Activated gamma-delta T cell (primary cell): ENCODE results near the gene MAD1L1.

Experiments used
- DNase-seq: peaks from one replicate; lab custom pipeline; 2025; lab: John Stamatoyannopoulos, UW

The MAD1L1 gene

DNA sequence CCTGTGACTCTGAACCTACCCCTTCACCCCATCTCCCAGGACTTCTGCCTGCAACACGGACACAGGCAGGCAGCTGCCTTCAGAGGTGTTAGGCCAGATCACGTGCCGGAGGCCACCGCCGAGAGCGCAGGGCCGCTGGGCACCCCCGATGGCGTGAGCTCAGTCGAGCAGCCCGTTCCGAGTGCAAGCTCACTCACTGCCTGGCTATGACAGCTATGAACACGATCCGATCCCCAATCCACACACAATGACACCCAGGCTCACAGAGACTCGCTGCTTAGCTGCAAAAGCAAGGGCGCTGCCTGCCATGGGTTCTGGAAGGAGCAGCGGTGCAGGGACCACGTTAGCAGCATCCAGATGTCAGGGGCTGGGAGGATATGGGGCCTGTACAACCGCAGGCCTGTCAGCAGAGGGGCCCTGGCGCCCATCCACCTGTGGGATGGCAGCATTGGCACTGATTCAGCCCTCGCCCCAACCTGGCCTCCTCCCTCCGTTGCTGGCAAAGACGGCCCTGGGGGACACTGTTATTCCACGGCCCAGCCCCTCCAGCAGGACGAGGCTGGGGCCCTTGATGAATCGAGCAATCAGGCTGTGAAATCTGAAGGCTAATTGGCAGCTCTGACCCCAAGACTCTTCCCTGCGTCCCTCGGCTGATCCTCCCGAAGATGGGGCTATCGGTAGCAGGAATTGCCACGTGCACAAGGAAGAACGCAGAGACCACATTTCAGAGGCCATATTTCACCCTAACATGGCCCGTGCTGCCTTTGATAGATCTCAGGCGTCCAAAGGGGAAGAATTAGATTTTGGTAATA is 332.6 kb downstream of the MAD1L1 start:
- DNase-seq = no peak

DNA sequence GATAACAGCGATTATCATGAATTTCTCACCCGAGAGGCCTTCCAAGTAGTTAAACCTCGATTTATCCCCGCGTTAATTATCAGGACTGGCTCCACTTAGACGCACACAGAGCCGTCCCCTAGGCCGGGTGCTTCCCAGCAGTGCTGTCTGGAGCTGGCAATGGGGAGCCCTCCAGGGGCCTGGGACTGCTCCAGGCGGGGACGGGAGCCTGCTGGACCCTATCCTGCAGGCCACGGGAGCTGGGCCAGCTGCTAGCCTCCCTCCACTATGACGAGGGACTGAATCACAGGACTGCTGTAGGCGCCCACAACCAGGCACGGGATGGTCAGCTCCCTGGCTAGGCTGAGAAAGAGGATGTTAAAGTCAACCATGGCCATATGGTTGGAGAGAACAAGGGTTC is 333.5 kb downstream of the MAD1L1 start:
- DNase-seq = no peak

DNA sequence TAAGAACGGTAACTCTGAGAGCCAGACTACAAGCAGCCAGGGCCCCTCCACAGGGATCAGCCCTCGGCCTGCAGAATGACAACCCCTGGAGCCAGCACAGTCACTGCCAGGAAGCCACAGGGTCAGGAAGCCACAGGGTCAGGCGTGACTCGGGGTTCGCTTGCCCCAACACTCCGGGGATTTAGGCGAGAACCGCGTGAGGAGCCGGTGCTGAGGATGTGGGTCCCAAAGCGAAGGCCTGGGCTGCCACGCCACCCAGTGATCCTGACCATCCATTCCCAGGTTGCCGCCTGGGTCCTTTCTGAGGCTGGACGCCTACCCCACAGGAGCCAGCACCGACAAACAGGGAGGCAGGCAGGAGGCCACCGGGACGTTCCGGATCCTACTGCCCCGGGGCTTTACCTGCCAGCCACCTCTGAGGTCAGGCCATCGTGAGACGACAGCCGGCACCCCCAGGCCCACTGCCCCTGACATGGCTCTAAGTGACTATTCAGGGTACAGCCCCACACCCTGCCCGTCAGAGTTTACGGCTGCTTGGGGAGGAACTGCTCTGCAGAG is 334.0 kb downstream of the MAD1L1 start:
- no peak for DNase-seq

DNA sequence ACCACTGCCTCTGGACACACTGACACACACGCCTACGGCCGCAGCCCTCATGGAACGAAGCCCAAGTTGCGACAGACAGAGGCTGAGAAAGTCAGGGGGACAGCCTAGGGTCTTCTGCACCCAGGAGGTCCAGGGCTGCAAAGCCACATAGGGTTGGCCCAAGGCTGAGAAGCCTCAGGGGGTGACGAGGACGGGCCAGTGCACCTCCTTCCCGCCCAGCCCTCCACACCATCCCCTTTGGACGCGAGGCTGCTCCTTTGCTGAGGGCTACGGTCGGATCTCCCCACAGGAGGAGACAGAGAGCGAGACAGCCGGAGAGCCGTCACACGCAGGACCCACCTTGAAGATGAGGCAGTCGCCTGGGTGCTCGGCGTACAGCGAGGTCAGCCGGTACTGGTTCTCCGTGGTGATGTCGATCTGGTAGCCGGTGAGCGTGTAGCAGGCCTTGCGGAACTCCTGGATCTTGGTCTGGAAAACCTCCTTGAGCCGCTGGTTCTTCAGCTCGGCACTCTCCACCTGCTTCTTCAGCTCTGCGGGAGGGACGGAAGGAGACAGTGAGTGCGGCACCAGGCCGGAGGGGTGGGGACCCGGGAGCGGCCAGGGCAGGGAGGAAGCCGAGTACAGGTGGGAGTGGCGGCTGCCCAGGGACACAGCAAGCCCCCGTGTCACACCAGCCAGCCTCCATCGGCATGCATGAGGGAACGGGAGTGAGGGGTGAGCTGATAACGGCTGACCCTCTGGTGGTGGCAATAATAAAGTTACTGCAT is 334.7 kb downstream of the MAD1L1 start:
- no peak for DNase-seq

GRCh38 chr7:1897076-1897860 is 335.5 kb downstream of the MAD1L1 start:
- no peak for DNase-seq

GRCh38 chr7:1895664-1896515 is 336.9 kb downstream of the MAD1L1 start:
- DNase-seq = no peak

DNA sequence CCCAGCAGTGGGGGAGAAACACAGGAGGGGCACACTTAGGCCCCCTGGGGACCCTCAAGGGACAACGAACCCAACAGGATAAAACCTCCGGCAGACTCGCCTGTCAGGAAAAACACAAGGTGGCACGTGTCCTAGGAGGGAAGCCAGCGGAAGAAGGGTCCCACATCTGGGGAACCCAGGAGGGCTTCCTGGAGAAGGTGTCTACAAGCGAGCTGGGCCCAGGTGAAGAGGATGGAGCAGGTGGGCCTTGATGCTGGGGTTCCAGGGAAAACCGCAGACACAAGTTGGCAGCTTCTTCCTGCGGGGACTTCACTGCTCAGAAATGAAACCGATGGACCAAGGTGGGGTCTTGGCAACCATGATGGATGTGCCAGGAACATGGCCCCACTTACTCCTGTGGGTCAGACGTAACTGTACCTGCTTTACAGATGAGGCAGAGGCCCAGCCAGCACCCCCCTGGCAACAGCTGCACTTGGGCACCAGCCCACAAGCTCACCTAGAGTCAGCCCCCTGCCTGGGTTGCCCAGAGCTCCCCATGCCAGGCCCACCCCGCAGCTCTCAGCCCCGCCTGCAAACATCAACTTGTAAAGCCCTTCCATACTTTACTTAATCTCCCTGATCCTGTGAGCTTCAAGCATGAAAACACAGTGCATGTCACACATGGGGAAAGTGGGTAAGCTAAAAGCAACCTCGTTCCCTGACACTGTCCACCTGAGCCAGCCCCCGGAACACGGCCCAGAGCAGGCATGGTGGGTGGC is 337.7 kb downstream of the MAD1L1 start:
- DNase-seq = no peak

DNA sequence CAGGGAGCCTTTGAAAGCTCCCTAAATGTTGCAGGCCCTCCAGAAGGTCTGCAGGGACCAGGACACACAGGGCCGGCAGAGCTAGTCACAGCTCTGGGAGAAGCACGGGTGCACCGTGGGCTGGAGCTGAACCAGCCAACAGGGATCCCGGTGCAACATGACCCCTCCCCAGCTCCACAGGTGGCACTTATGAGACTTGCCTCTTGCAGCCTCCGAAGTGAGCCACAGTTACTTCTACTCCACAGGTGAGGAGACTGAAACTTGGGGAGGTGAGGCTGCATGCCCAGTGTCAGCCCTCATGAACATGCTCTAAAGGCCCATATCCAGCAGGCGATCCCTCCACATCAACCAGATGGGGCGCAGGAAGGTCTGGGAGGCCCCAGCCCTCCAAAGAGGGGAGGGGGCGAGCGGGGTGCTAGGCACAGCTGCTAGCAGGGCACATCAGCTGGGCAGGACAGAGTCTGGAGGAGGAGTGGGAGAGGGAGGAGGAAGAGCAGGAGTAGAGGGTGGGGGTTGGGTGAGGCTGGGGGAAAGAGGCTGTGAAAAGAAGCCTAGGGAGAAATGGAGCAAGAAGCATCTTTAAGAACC is 338.3 kb downstream of the MAD1L1 start:
- DNase-seq = no peak

- DNase-seq = no peak
These were observed 339.3 kb downstream of the MAD1L1 start for GRCh38 chr7:1893451-1893850.

DNA sequence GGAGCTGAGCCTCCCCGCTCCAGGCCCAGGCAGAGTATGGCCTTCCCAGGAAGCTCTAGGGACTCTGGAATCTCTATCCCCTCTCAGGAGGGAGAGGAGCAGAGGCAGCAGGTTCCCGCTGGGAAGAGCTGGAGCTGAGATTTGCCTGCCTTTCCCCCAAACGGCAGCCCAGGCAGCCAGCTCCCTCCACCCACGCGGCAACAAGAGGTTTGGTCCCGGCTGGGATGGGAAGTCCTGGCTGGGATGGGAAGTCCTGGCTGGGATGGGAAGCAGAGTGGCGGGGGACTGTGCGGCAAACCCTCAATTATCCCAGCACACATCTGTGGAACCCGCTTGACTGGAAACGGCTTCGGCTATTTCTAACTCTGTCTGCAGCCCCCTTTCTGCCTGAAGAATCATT is 339.7 kb downstream of the MAD1L1 start:
- no peak for DNase-seq

GRCh38 chr7:1892011-1892965 is 340.5 kb downstream of the MAD1L1 start:
- no peak for DNase-seq

DNA sequence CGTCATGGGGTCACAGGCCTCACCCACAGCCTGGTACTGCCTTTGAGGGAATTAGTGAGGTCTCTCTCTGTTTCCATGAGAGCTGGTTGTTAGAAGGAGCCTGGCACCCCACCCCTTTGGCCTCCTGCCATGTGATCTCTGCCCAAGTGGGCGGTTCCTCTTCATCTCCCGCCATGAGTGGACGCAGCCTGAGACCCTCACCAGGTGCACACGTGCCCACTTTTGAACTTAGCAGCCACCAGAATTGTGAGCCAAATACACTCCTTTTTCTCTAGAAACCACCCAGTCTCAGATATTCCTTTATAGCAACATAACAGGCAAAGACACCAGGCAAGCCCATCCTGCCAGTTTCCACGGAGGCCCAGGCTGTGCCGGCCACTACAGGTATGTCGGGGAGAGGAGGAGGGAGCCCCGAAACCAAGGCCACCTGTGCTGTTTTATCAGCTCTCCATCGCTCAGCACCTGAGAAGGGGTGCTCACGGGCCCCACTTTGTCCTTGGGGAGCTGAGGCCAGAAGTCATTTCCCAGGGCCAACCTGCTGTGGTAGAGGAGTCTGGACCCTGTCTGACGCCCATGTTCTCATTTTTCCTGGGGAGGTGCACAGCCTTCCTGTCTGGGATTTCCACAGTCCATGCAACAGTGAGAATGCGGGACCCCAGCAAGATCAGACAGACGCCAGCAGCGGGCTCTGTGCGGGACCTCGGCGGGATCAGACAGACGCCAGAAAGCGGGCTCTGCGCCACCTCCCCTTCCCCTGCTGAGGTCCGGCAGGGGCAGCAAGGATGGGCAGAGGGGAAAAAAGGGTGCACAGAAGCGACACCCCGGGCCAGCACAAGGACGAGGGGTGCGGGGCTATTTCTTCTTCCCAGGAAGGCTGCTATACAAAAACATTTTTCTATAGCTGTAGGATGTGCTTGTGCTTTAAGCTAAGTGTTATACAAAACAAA is 342.2 kb downstream of the MAD1L1 start:
- no peak for DNase-seq

DNA sequence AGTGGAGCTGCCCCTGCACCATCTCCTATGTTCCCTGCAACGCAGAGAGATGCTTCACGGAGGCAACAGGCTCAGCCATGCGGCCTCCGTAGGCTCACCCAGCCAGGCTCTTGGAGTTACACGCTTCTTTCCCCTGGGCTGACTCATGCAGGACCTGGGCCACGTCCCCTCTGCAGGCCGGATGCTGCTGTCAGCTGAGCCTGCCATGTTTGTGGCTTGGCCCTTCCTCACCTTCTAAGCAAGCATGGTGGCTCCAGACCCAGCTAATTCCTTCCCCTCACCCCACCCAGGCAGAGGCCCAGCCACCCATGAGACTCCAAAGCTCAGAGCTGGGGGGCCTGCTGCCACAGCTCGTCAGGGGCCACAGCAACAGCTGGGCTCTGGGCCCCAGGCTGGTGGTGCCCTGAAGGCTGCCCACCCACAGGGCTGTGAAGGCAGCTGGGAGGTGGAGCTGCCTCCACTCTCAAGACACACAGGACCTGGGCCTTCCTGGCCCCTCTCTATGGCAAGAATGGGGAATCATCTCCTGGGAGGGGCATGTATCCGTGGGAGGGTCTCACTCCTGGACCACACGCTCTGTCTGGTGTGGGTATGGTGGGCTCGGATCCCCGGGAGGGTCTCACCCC is 343.1 kb downstream of the MAD1L1 start:
- no peak for DNase-seq

- DNase-seq = no peak
These were observed 343.7 kb downstream of the MAD1L1 start for GRCh38 chr7:1889091-1889490.

GRCh38 chr7:1888425-1888824 is 344.3 kb downstream of the MAD1L1 start:
- no peak for DNase-seq

DNA sequence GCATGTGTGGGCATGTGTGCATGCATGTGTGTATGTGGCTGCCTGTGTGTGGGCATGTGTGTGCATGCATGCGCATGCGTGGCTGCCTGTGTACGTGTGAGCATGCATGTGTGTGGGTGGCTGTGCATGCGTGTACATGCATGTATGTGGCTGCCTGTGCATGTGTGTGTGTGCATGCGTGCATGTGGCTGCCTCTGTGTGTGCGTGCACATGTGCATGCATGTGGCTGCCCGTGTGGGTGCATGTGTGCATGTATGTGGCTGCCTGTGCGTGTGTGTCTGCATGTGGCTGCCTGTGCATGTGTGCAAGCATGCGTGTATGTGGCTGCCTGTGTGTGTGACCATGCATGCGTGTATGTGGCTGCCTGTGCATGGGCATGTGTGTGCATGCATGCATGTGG is 345.5 kb downstream of the MAD1L1 start:
- DNase-seq = no peak

DNA sequence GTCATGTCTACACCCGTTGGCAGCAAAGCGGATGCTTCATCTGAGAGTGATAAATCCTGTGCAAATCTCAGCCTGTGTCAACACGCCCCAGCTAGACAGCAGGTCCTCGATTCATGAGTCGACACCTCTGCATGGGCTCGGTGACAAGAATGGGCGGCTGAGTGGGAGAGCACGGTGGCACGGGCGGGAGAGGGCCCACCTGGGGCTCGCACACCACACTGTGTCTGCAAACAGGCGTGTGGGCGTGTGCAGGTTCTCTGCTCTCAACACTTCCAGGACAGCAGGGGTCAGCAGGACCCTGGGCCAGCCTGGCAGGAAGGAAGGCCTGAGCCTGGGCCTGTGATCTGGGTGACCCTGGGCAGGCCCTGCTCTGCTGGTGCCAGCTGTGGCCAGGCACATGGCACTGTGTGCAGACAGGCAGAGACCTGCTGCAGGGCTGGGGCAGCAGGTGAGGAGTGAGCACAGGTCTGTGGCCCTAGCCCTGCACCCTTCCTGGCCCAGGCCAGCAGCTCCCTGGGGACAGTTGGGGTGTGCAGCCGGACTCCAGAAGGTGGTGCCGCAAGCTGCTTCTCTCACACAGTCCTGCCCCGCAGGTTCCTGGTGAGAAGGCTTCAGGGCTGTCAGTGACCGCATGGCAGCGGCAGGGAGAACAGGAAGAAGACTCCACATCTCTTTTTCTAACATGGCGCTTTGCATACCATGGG is 346.2 kb downstream of the MAD1L1 start:
- no peak for DNase-seq
